HG02973 (cell line): Measurements from ENCODE around the gene CRYBG3.

Source experiments
- ATAC-seq: cut with Tn5 transposase; IDR thresholded peaks from one replicate; pipeline ENCODE4 v1.9.1; 2021; ENCODE audit warnings: moderate library complexity; ENCODE audit not compliant: unreplicated experiment

The CRYBG3 gene

GRCh38 chr3:97835761-97836160 lies 13.9 kb downstream of the CRYBG3 start:
- ATAC-seq = no peak

GRCh38 chr3:97838393-97838792 lies 16.6 kb downstream of the CRYBG3 start:
- ATAC-seq = no peak

GRCh38 chr3:97839944-97840343 lies 18.1 kb downstream of the CRYBG3 start:
- ATAC-seq = no peak

GRCh38 chr3:97841304-97841703 lies 19.5 kb downstream of the CRYBG3 start:
- ATAC-seq = no peak

GRCh38 chr3:97841956-97842355 lies 20.1 kb downstream of the CRYBG3 start:
- no peak for ATAC-seq

GRCh38 chr3:97848779-97849178 lies 27.0 kb downstream of the CRYBG3 start:
- ATAC-seq = no peak

GRCh38 chr3:97857401-97857800 lies 35.6 kb downstream of the CRYBG3 start:
- ATAC-seq = no peak

- no peak for ATAC-seq
Observed at GRCh38 chr3:97860364-97860763, 38.6 kb downstream of the CRYBG3 start.

GRCh38 chr3:97862582-97862981 lies 40.8 kb downstream of the CRYBG3 start:
- ATAC-seq = no peak

- ATAC-seq = no peak
Observed at GRCh38 chr3:97863031-97863430, 41.2 kb downstream of the CRYBG3 start.

- no peak for ATAC-seq
Observed at GRCh38 chr3:97863775-97864174, 42.0 kb downstream of the CRYBG3 start.

GRCh38 chr3:97871186-97871585 lies 49.4 kb downstream of the CRYBG3 start:
- no peak for ATAC-seq

- ATAC-seq = no peak
Observed at GRCh38 chr3:97871801-97872524, 50.2 kb downstream of the CRYBG3 start.

- no peak for ATAC-seq
Observed at GRCh38 chr3:97872525-97873042, 50.8 kb downstream of the CRYBG3 start.

GRCh38 chr3:97880267-97880666 lies 58.5 kb downstream of the CRYBG3 start:
- ATAC-seq = no peak

- no peak for ATAC-seq
Observed at GRCh38 chr3:97882975-97883598, 61.3 kb downstream of the CRYBG3 start.

- ATAC-seq = no peak
Observed at GRCh38 chr3:97883736-97884135, 61.9 kb downstream of the CRYBG3 start.

GRCh38 chr3:97884586-97885123 lies 62.8 kb downstream of the CRYBG3 start:
- no peak for ATAC-seq

- ATAC-seq = no peak
Observed at GRCh38 chr3:97885931-97886824, 64.4 kb downstream of the CRYBG3 start.

GRCh38 chr3:97889814-97890213 lies 68.0 kb downstream of the CRYBG3 start:
- no peak for ATAC-seq

- ATAC-seq = no peak
Observed at GRCh38 chr3:97892852-97893251, 71.0 kb downstream of the CRYBG3 start.
